ENCODE measurements around the gene AAR2. TPM values are rescaled to one million over a fixed set of nuclear protein-coding genes. Genes with fewer than 3 reads are reported as not detected.

Gene AAR2
- total RNA-seq, 1 experiment from 2014 or later, result 22.5 TPM

- H3K9me3 Mint-ChIP-seq, result peaks cover 7% of the 10 kb centered on the region
- ChIA-PET CTCF (interaction anchor here (0.6 to 1.4 kb wide), 14 partner anchors 10 to 153 kb away, joined by 3 to 10 read pairs (median 4); no protein-coding TSS in a partner anchor), POLR2A (no interaction called here)
- no peak overlapping the region for H3K4me3 Mint-ChIP-seq
- H3K27ac Mint-ChIP-seq, result no peak overlapping the region
- DNase-seq (ENCODE audit: low spot score), result no peak
- H3K27me3 Mint-ChIP-seq (ENCODE audit: low read depth), result no peaks in the 10 kb centered on the region
- no peak for TF ChIP-seq NFYB (CRISPR knock-in tag; conservative IDR thresholded peaks at IDR 0.05; ENCODE audit: low read depth)
- TF ChIP-seq TP53 (CRISPR knock-in tag; IDR thresholded peaks at IDR 0.05), result no peak
- TF ChIP-seq GABPB1 (CRISPR knock-in tag; IDR thresholded peaks at IDR 0.05), result no peak
- no peak for TF ChIP-seq SMAD4 (CRISPR knock-in tag; IDR thresholded peaks at IDR 0.05)
- no peak for TF ChIP-seq E2F4 (CRISPR knock-in tag; IDR thresholded peaks at IDR 0.05; ENCODE audit: borderline replicate concordance, low read depth)
- no peak for TF ChIP-seq SMAD3 (CRISPR knock-in tag; IDR thresholded peaks at IDR 0.05; ENCODE audit: borderline replicate concordance)
- no peak for TF ChIP-seq NFATC4 (CRISPR knock-in tag; IDR thresholded peaks at IDR 0.05)
- no peak for TF ChIP-seq FOXJ3 (CRISPR knock-in tag; IDR thresholded peaks at IDR 0.05; ENCODE audit: borderline replicate concordance)
- TF ChIP-seq, protein P1, sequence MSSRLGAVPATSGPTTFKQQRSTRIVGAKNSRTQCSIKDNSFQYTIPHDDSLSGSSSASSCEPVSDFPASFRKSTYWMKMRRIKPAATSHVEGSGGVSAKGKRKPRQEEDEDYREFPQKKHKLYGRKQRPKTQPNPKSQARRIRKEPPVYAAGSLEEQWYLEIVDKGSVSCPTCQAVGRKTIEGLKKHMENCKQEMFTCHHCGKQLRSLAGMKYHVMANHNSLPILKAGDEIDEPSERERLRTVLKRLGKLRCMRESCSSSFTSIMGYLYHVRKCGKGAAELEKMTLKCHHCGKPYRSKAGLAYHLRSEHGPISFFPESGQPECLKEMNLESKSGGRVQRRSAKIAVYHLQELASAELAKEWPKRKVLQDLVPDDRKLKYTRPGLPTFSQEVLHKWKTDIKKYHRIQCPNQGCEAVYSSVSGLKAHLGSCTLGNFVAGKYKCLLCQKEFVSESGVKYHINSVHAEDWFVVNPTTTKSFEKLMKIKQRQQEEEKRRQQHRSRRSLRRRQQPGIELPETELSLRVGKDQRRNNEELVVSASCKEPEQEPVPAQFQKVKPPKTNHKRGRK (CRISPR knock-in tag; IDR thresholded peaks at IDR 0.05; ENCODE audit: borderline replicate concordance), result no peak
- no peak for TF ChIP-seq ZNF423 (CRISPR knock-in tag; IDR thresholded peaks at IDR 0.05)
- TF ChIP-seq, protein P2, sequence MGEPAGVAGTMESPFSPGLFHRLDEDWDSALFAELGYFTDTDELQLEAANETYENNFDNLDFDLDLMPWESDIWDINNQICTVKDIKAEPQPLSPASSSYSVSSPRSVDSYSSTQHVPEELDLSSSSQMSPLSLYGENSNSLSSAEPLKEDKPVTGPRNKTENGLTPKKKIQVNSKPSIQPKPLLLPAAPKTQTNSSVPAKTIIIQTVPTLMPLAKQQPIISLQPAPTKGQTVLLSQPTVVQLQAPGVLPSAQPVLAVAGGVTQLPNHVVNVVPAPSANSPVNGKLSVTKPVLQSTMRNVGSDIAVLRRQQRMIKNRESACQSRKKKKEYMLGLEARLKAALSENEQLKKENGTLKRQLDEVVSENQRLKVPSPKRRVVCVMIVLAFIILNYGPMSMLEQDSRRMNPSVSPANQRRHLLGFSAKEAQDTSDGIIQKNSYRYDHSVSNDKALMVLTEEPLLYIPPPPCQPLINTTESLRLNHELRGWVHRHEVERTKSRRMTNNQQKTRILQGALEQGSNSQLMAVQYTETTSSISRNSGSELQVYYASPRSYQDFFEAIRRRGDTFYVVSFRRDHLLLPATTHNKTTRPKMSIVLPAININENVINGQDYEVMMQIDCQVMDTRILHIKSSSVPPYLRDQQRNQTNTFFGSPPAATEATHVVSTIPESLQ (CRISPR knock-in tag; IDR thresholded peaks at IDR 0.05), result no peak
- TF ChIP-seq MYBL2 (CRISPR knock-in tag; IDR thresholded peaks at IDR 0.05), result no peak
- no peak for TF ChIP-seq ELF4 (CRISPR knock-in tag; IDR thresholded peaks at IDR 0.05; ENCODE audit: low read depth)
- TF ChIP-seq E2F1 (CRISPR knock-in tag; IDR thresholded peaks at IDR 0.05), result no peak
- no peak for TF ChIP-seq ZBTB21 (CRISPR knock-in tag; IDR thresholded peaks at IDR 0.05; ENCODE audit: borderline replicate concordance)
- TF ChIP-seq ZNF416 (CRISPR knock-in tag; IDR thresholded peaks at IDR 0.05), result no peak
- TF ChIP-seq, protein P3, sequence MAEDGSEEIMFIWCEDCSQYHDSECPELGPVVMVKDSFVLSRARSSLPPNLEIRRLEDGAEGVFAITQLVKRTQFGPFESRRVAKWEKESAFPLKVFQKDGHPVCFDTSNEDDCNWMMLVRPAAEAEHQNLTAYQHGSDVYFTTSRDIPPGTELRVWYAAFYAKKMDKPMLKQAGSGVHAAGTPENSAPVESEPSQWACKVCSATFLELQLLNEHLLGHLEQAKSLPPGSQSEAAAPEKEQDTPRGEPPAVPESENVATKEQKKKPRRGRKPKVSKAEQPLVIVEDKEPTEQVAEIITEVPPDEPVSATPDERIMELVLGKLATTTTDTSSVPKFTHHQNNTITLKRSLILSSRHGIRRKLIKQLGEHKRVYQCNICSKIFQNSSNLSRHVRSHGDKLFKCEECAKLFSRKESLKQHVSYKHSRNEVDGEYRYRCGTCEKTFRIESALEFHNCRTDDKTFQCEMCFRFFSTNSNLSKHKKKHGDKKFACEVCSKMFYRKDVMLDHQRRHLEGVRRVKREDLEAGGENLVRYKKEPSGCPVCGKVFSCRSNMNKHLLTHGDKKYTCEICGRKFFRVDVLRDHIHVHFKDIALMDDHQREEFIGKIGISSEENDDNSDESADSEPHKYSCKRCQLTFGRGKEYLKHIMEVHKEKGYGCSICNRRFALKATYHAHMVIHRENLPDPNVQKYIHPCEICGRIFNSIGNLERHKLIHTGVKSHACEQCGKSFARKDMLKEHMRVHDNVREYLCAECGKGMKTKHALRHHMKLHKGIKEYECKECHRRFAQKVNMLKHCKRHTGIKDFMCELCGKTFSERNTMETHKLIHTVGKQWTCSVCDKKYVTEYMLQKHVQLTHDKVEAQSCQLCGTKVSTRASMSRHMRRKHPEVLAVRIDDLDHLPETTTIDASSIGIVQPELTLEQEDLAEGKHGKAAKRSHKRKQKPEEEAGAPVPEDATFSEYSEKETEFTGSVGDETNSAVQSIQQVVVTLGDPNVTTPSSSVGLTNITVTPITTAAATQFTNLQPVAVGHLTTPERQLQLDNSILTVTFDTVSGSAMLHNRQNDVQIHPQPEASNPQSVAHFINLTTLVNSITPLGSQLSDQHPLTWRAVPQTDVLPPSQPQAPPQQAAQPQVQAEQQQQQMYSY (CRISPR knock-in tag; IDR thresholded peaks at IDR 0.05), result no peak
- no peak for TF ChIP-seq ERG (CRISPR knock-in tag; IDR thresholded peaks at IDR 0.05)
- TF ChIP-seq, protein P4, sequence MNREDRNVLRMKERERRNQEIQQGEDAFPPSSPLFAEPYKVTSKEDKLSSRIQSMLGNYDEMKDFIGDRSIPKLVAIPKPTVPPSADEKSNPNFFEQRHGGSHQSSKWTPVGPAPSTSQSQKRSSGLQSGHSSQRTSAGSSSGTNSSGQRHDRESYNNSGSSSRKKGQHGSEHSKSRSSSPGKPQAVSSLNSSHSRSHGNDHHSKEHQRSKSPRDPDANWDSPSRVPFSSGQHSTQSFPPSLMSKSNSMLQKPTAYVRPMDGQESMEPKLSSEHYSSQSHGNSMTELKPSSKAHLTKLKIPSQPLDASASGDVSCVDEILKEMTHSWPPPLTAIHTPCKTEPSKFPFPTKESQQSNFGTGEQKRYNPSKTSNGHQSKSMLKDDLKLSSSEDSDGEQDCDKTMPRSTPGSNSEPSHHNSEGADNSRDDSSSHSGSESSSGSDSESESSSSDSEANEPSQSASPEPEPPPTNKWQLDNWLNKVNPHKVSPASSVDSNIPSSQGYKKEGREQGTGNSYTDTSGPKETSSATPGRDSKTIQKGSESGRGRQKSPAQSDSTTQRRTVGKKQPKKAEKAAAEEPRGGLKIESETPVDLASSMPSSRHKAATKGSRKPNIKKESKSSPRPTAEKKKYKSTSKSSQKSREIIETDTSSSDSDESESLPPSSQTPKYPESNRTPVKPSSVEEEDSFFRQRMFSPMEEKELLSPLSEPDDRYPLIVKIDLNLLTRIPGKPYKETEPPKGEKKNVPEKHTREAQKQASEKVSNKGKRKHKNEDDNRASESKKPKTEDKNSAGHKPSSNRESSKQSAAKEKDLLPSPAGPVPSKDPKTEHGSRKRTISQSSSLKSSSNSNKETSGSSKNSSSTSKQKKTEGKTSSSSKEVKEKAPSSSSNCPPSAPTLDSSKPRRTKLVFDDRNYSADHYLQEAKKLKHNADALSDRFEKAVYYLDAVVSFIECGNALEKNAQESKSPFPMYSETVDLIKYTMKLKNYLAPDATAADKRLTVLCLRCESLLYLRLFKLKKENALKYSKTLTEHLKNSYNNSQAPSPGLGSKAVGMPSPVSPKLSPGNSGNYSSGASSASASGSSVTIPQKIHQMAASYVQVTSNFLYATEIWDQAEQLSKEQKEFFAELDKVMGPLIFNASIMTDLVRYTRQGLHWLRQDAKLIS (CRISPR knock-in tag; IDR thresholded peaks at IDR 0.05; ENCODE audit: borderline replicate concordance), result no peak
- ATAC-seq, result peak; percentile 83
- H3K4me1 Mint-ChIP-seq, result no peaks in the 10 kb centered on the region
- no peaks in the 10 kb centered on the region for H3K36me3 Mint-ChIP-seq
These were observed 49.6 kb downstream of the AAR2 start for GRCh38 chr20:36285746-36286447.
